DMS53 treated with DMSO at 0.1 percent for 48 hours (cell line): Measurements from ENCODE around the gene ZSCAN31.
"Not testable (repeated sequence)": the region's sequence is repeated elsewhere in the genome, so short reads cannot be mapped to it uniquely, and the experiment has no call there.

ENCODE experiments used
- DNase-seq: peaks from one replicate; lab custom pipeline; 2025; ENCODE audit not compliant: unreplicated experiment; lab: John Stamatoyannopoulos, UW

Gene ZSCAN31

GRCh38 chr6:28323813-28324424 lies 12.0 kb downstream of the ZSCAN31 start:
- DNase-seq = peak; percentile 73

GRCh38 chr6:28322661-28323060 lies 13.3 kb downstream of the ZSCAN31 start:
- DNase-seq = peak; percentile 61

- not testable (repeated sequence) for DNase-seq
Measured at GRCh38 chr6:28317866-28318265, 18.1 kb downstream of the ZSCAN31 start.

GRCh38 chr6:28315628-28316027 lies 20.3 kb downstream of the ZSCAN31 start:
- DNase-seq = no peak

GRCh38 chr6:28312939-28313338 lies 23.0 kb downstream of the ZSCAN31 start:
- no peak for DNase-seq

- DNase-seq = no peak
Measured at GRCh38 chr6:28311139-28311823, 24.7 kb downstream of the ZSCAN31 start.

- DNase-seq = not testable (repeated sequence)
Measured at GRCh38 chr6:28306363-28306762, 29.6 kb downstream of the ZSCAN31 start.

GRCh38 chr6:28303570-28303969 lies 32.4 kb downstream of the ZSCAN31 start:
- no peak for DNase-seq

GRCh38 chr6:28296520-28297060 lies 39.4 kb downstream of the ZSCAN31 start:
- DNase-seq = no peak

- no peak for DNase-seq
Measured at GRCh38 chr6:28295326-28295725, 40.6 kb downstream of the ZSCAN31 start.

- DNase-seq = no peak
Measured at GRCh38 chr6:28291573-28291972, 44.4 kb downstream of the ZSCAN31 start.

GRCh38 chr6:28282926-28283325 lies 53.0 kb downstream of the ZSCAN31 start:
- DNase-seq = no peak

- peak; percentile 54 for DNase-seq
Measured at GRCh38 chr6:28281288-28282064, 54.5 kb downstream of the ZSCAN31 start, which contains the start of gene PGBD1. Gene PGBD1, plus strand, starts transcription at chr6:28281572. Its CDS starts 2,242 bp downstream, at chr6:28283814.

GRCh38 chr6:28280595-28281287 lies 55.2 kb downstream of the ZSCAN31 start:
- no peak for DNase-seq

- DNase-seq = no peak
Measured at GRCh38 chr6:28277746-28278145, 58.2 kb downstream of the ZSCAN31 start.

- no peak for DNase-seq
Measured at GRCh38 chr6:28274888-28275287, 61.1 kb downstream of the ZSCAN31 start.
